HG02885 (cell line): ENCODE data around the gene SEPHS1.

Experiments
- ATAC-seq: cut with Tn5 transposase; IDR thresholded peaks from one replicate; pipeline ENCODE4 v1.9.1; 2021; ENCODE audit warnings: mild to moderate bottlenecking; ENCODE audit not compliant: unreplicated experiment, poor library complexity

SEPHS1 gene

GRCh38 chr10:13329565-13329964 is 18.5 kb downstream of the SEPHS1 start:
- ATAC-seq: no peak

GRCh38 chr10:13328613-13329012 is 19.5 kb downstream of the SEPHS1 start:
- ATAC-seq: no peak

GRCh38 chr10:13328126-13328525 is 20.0 kb downstream of the SEPHS1 start:
- no peak for ATAC-seq

- no peak for ATAC-seq
Observed at GRCh38 chr10:13327534-13327933, 20.6 kb downstream of the SEPHS1 start.

GRCh38 chr10:13322615-13323148 is 25.4 kb downstream of the SEPHS1 start:
- ATAC-seq: no peak

- no peak for ATAC-seq
Observed at GRCh38 chr10:13321576-13321975, 26.5 kb downstream of the SEPHS1 start.

GRCh38 chr10:13319166-13319565 is 28.9 kb downstream of the SEPHS1 start:
- no peak for ATAC-seq

- no peak for ATAC-seq
Observed at GRCh38 chr10:13317474-13317873, 30.6 kb downstream of the SEPHS1 start.

GRCh38 chr10:13316635-13317311 is 31.3 kb downstream of the SEPHS1 start:
- ATAC-seq: no peak

GRCh38 chr10:13315361-13315760 is 32.7 kb downstream of the SEPHS1 start:
- ATAC-seq: no peak

- ATAC-seq: no peak
Observed at GRCh38 chr10:13311177-13311575, 36.9 kb downstream of the SEPHS1 start.

- no peak for ATAC-seq
Observed at GRCh38 chr10:13310518-13311176, 37.4 kb downstream of the SEPHS1 start.

- no peak for ATAC-seq
Observed at GRCh38 chr10:13309792-13310191, 38.3 kb downstream of the SEPHS1 start.

- no peak for ATAC-seq
Observed at GRCh38 chr10:13308096-13308495, 40.0 kb downstream of the SEPHS1 start.

GRCh38 chr10:13306103-13306502 is 42.0 kb downstream of the SEPHS1 start:
- ATAC-seq: no peak

- ATAC-seq: no peak
Observed at GRCh38 chr10:13302821-13303555, 45.1 kb downstream of the SEPHS1 start.

GRCh38 chr10:13299437-13300287 is 48.4 kb downstream of the SEPHS1 start, which contains the start of gene PHYH:
Gene PHYH, minus strand, starts transcription at chr10:13300064. Its CDS starts 22 bp downstream, at chr10:13300042.
- ATAC-seq: peak; percentile 75

GRCh38 chr10:13298748-13299436 is 49.2 kb downstream of the SEPHS1 start:
- no peak for ATAC-seq

- no peak for ATAC-seq
Observed at GRCh38 chr10:13296476-13296875, 51.6 kb downstream of the SEPHS1 start.

GRCh38 chr10:13294784-13295183 is 53.3 kb downstream of the SEPHS1 start:
- no peak for ATAC-seq
